Neural progenitor cell (in vitro differentiated cells): ENCODE data around the gene ZNF174. TPM values are rescaled to one million over a fixed set of nuclear protein-coding genes. Genes with fewer than 3 reads are reported as not detected.
A peak's percentile ranks its signal among the peaks of the same experiment; 100 is the strongest.

Source experiments
- DNase-seq: peaks from one replicate; pipeline ENCODE4 v3.0.0-alpha.2; 2016; ENCODE audit warnings: low spot score
- H2AFZ ChIP-seq: fragments of 200-600 bp; sonication (generic); replicated peaks from 2 replicates; pipeline ENCODE4 v1.6.1; 2016; ENCODE audit warnings: antibody characterized with exemption
- H3F3A ChIP-seq: fragments of 200-600 bp; sonication (generic); 2 replicates; pipeline ENCODE4 v1.6.1; 2016; ENCODE audit warnings: antibody characterized with exemption, low read depth
- H3K27ac ChIP-seq: fragments of 200-600 bp; sonication (generic); 2 replicates; pipeline ENCODE4 v1.5.1; 2016; ENCODE audit warnings: mild to moderate bottlenecking
- H3K27me3 ChIP-seq: fragments of 200-600 bp; sonication (generic); 2 replicates; pipeline ENCODE4 v1.6.1; 2016; ENCODE audit warnings: mild to moderate bottlenecking, moderate library complexity
- H3K36me3 ChIP-seq: fragments of 200-600 bp; sonication (generic); 2 replicates; pipeline ENCODE4 v1.5.1; 2016
- H3K4me1 ChIP-seq: fragments of 200-600 bp; sonication (generic); 2 replicates; pipeline ENCODE4 v1.6.1; 2016; ENCODE audit warnings: mixed run types
- H3K4me2 ChIP-seq: fragments of 200-600 bp; sonication (generic); 2 replicates; pipeline ENCODE4 v1.6.1; 2016
- H3K4me3 ChIP-seq: fragments of 200-600 bp; sonication (generic); 2 replicates; pipeline ENCODE4 v1.5.1; 2016
- H3K79me2 ChIP-seq: fragments of 200-600 bp; sonication (generic); 2 replicates; pipeline ENCODE4 v1.6.1; 2016; ENCODE audit warnings: low read depth
- H3K9ac ChIP-seq: fragments of 200-600 bp; sonication (generic); 2 replicates; pipeline ENCODE4 v1.6.1; 2016
- H3K9me3 ChIP-seq: fragments of 200-600 bp; sonication (generic); 2 replicates; pipeline ENCODE4 v1.5.1; 2016; ENCODE audit warnings: low read depth
- H4K20me1 ChIP-seq: fragments of 200-600 bp; sonication (generic); 2 replicates; pipeline ENCODE4 v1.6.1; 2016; ENCODE audit warnings: low read depth
- H3K27ac Mint-ChIP-seq: 3 replicates; pipeline ENCODE4 v1.8.0; 2021; ENCODE audit warnings: mixed read lengths
- H3K27me3 Mint-ChIP-seq: 2 replicates; pipeline ENCODE4 v1.8.0; 2022; ENCODE audit warnings: low read depth, mild to moderate bottlenecking, inconsistent platforms, moderate library complexity, mixed read lengths; ENCODE audit not compliant: insufficient read depth
- H3K36me3 Mint-ChIP-seq: 3 replicates; pipeline ENCODE4 v1.8.0; 2021; ENCODE audit warnings: mixed read lengths
- H3K4me1 Mint-ChIP-seq: 3 replicates; pipeline ENCODE4 v1.8.0; 2021; ENCODE audit warnings: mixed read lengths
- H3K4me3 Mint-ChIP-seq: 3 replicates; pipeline ENCODE4 v1.8.0; 2021; ENCODE audit warnings: mild to moderate bottlenecking, moderate library complexity, mixed read lengths
- H3K9me3 Mint-ChIP-seq: 3 replicates; pipeline ENCODE4 v1.8.0; 2020; ENCODE audit warnings: mixed read lengths
- CTCF ChIP-seq: fragments of 200-600 bp; sonication (generic); IDR thresholded peaks from 2 replicates; pipeline ENCODE4 v1.5.1; 2017; ENCODE audit warnings: antibody characterized with exemption, mild to moderate bottlenecking
- EZH2 ChIP-seq: fragments of 200-600 bp; sonication (generic); IDR thresholded peaks from 2 replicates; pipeline ENCODE4 v1.6.1; 2017; ENCODE audit warnings: antibody characterized with exemption, mild to moderate bottlenecking, moderate library complexity
- EZH2phosphoT487 ChIP-seq: fragments of 200-600 bp; sonication (generic); IDR thresholded peaks from 2 replicates; pipeline ENCODE4 v1.6.1; 2017; ENCODE audit warnings: antibody characterized with exemption
- total RNA-seq: library from RNA; depleted of rRNA; stranded (reverse); fragments of >200 nt; gene quantifications from 2 replicates; pipeline ENCODE4 v1.2.3, GENCODE V29; 2015; ENCODE audit warnings: low replicate concordance

The ZNF174 gene
- total RNA-seq, 1 donor from 2014 or later = 9.9 TPM

- peaks cover 9% of the 10 kb centered on the region for H3K79me2 ChIP-seq
- DNase-seq = no peak
- no peaks in the 10 kb centered on the region for H3K36me3 ChIP-seq
- Mint-ChIP-seq H3K9me3 (no peaks in the 10 kb centered on the region), H3K4me1 (peaks cover 11% of the 10 kb centered on the region), H3K4me3 (no peak overlapping the region), H3K27ac (no peak overlapping the region), H3K27me3 (peaks cover 5% of the 10 kb centered on the region), H3K36me3 (peaks cover 6% of the 10 kb centered on the region)
- H3F3A ChIP-seq = peaks cover 21% of the 10 kb centered on the region
- H2AFZ ChIP-seq = no peak overlapping the region
- no peak overlapping the region for H3K4me3 ChIP-seq
- H3K27me3 ChIP-seq = no peaks in the 10 kb centered on the region
- no peak for TF ChIP-seq EZH2phosphoT487
- no peak for TF ChIP-seq EZH2
- no peak for TF ChIP-seq CTCF
- no peak overlapping the region for H3K9ac ChIP-seq
- H3K4me2 ChIP-seq = no peak overlapping the region
- peaks cover 7% of the 10 kb centered on the region for H3K4me1 ChIP-seq
- H4K20me1 ChIP-seq = peaks cover 4% of the 10 kb centered on the region
- no peaks in the 10 kb centered on the region for H3K9me3 ChIP-seq
- no peak overlapping the region for H3K27ac ChIP-seq
Observed at GRCh38 chr16:3454093-3454492, 53.1 kb downstream of the ZNF174 start.

DNA sequence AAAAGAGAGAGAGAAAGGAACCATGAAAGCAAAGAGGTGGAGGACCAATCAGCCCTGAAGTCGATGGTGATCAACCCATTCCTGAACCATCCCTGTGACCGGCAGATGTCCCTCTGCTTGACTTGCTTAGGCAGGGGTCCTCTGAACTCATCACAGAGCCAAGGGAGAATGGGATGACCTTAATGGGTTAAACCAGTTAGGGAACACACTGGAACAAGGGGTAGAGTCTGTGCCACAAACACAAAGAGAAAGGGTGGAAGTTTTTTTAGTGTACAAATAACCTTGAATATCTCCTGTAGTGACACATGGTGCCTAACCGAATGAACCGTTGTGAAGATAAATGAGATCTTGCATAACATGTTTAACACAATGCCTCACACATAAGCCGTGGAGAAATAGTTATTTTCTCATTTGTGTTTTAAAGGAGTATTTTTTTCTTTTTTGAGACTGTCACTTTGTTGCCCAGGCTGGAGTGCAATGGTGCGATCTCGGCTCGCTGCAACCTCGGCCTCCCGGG, 53.7 kb downstream of the ZNF174 start:
- peaks cover 10% of the 10 kb centered on the region for H4K20me1 ChIP-seq
- no peak overlapping the region for H3K4me2 ChIP-seq
- peaks cover 27% of the 10 kb centered on the region for H3F3A ChIP-seq
- Mint-ChIP-seq H3K4me1 (peaks cover 17% of the 10 kb centered on the region), H3K4me3 (no peak overlapping the region), H3K27ac (no peak overlapping the region), H3K27me3 (peaks cover 5% of the 10 kb centered on the region), H3K36me3 (peaks cover 4% of the 10 kb centered on the region), H3K9me3 (no peaks in the 10 kb centered on the region)
- H3K27ac ChIP-seq = no peak overlapping the region
- H3K4me1 ChIP-seq = peaks cover 13% of the 10 kb centered on the region
- H3K4me3 ChIP-seq = no peak overlapping the region
- no peaks in the 10 kb centered on the region for H3K27me3 ChIP-seq
- H2AFZ ChIP-seq = no peak overlapping the region
- H3K9me3 ChIP-seq = no peaks in the 10 kb centered on the region
- DNase-seq = no peak
- H3K9ac ChIP-seq = no peak overlapping the region
- TF ChIP-seq CTCF (no peak), EZH2 (no peak), EZH2phosphoT487 (no peak)
- H3K36me3 ChIP-seq = no peaks in the 10 kb centered on the region
- peaks cover 15% of the 10 kb centered on the region for H3K79me2 ChIP-seq

DNA sequence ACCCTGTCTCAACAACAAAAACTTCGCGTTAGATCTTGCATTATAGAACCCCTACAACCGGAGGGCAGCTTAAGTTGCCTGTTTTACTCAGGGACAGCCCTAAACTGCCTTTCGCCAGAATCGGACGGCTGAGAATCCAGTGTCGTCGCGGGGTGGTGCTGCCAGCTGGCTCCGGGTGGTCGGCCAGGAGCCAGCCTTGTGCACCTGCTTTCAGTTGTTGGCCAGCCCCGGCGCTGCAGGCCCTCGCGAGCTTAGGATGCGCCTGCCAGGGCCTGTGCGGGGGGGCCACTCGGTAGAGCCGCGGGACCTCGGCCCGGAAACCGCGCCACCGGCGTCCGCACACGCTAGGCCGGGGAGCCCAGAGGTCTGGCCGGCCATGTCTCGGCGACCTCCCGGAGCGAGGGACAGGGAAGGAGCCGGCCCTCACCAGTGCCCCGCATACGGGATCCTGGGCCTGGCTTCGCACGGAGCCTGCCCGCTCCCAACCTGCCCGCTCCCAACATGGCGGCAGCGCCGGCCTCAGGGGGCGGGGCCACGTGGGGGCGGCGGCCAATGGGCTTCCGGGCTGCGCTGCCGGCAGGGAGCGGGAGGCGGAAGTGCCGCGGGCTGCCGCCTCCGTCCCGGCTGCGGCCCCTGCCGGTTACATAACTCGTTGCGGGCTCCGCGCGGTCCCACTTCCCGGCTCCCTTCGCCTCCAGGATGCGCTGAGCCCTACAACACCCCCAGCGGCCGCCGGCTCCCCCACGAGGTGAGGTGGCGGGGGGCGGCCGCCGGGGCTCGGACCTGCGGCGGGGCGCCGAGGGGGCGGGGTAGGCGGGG, 56.6 kb downstream of the ZNF174 start:
- Histone ChIP-seq H4K20me1 (peaks cover 38% of the 10 kb centered on the region), H3K9me3 (no peaks in the 10 kb centered on the region), H3F3A (peaks cover 35% of the 10 kb centered on the region), H3K4me3 (peak overlapping the region; percentile 93), H3K4me1 (peaks cover 35% of the 10 kb centered on the region), H3K36me3 (no peaks in the 10 kb centered on the region), H2AFZ (peak overlapping the region; percentile 78), H3K4me2 (peak overlapping the region; percentile 89), H3K27ac (peak overlapping the region; percentile 96), H3K79me2 (peaks cover 45% of the 10 kb centered on the region), H3K9ac (peak overlapping the region; percentile 85), H3K27me3 (no peaks in the 10 kb centered on the region)
- no peaks in the 10 kb centered on the region for H3K9me3 Mint-ChIP-seq
- H3K27me3 Mint-ChIP-seq = peaks cover 5% of the 10 kb centered on the region
- peak; percentile 98 for DNase-seq
- no peaks in the 10 kb centered on the region for H3K36me3 Mint-ChIP-seq
- H3K27ac Mint-ChIP-seq = peak overlapping the region; percentile 91
- peak overlapping the region; percentile 88 for H3K4me3 Mint-ChIP-seq
- no peak for TF ChIP-seq EZH2
- peak; percentile 63 for TF ChIP-seq CTCF
- H3K4me1 Mint-ChIP-seq = peaks cover 42% of the 10 kb centered on the region
